ENCODE results near the gene ZFP1. TPM values are rescaled to one million over a fixed set of nuclear protein-coding genes. Genes with fewer than 3 reads are reported as not detected.
A peak's percentile ranks its signal among the peaks of the same experiment; 100 is the strongest.
"Not testable (repeated sequence)": the region's sequence is repeated elsewhere in the genome, so short reads cannot be mapped to it uniquely, and the experiment has no call there.

The ZFP1 gene
- total RNA-seq, 2 experiments from 2014 or later: 18.7 to 19.0 TPM

DNA sequence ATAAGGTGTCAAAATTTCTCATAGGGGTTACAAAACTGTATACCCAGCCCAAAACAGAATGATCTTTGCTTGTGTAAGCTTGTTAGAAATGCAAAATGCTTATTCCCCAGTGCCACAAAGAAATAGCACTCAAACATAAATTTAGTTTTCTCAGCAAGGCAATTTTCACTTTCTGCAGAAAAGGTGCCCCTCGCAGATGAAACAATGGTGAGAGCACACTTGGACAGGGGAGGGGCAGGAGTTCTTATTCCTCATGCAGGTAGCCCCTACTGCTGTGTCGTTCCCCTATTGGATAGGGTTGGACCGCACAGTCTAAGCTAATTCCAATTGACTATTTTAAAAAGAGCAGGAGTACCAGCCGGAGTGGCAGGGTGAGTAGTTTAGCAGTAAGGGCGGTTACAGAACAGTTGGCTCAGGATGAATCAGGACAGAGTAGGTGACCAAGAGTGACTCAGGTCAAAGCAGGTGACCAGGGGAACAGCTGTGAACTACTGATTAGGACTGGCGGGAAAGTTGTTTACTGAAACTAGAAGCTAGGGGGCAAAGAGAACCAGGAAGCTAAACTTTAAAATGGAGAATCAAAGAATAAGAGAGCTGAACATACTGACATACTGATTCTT is 26.3 kb upstream of the ZFP1 start:
- Mint-ChIP-seq H3K27ac (no peak overlapping the region), H3K36me3 (no peaks in the 10 kb centered on the region)
- no peak for DNase-seq

DNA sequence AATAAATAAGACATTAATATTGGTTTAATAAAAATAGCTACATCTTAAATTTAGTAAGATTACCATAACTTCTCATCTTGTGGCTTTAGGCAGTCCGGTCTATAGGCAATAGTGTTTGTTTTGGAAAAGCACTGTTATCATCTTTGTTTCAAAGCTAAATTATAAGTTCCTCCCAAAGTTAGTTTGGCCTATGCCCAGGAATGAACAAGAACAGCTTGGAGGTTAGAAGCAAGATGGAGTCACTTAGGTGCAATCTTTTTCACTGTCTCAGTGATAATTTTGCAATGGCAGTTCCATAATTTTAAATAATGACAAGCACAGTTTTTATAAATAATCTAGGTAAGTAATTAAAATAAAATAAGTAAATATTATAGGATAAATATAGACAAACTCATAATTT is 25.7 kb upstream of the ZFP1 start:
- H3K27ac Mint-ChIP-seq: no peak overlapping the region
- peaks cover 2% of the 10 kb centered on the region for H3K36me3 Mint-ChIP-seq
- H3K9me3 Mint-ChIP-seq: peaks cover 15% of the 10 kb centered on the region
- no peak overlapping the region for H3K4me3 Mint-ChIP-seq
- DNase-seq: no peak
- H3K27me3 Mint-ChIP-seq: no peaks in the 10 kb centered on the region
- H3K4me1 Mint-ChIP-seq: no peaks in the 10 kb centered on the region

More for the DNA sequence above, 26.3 kb upstream of the ZFP1 start:
- Mint-ChIP-seq H3K27me3 (no peaks in the 10 kb centered on the region), H3K9me3 (peaks cover 10% of the 10 kb centered on the region), H3K4me1 (no peaks in the 10 kb centered on the region), H3K4me3 (no peak overlapping the region)

DNA sequence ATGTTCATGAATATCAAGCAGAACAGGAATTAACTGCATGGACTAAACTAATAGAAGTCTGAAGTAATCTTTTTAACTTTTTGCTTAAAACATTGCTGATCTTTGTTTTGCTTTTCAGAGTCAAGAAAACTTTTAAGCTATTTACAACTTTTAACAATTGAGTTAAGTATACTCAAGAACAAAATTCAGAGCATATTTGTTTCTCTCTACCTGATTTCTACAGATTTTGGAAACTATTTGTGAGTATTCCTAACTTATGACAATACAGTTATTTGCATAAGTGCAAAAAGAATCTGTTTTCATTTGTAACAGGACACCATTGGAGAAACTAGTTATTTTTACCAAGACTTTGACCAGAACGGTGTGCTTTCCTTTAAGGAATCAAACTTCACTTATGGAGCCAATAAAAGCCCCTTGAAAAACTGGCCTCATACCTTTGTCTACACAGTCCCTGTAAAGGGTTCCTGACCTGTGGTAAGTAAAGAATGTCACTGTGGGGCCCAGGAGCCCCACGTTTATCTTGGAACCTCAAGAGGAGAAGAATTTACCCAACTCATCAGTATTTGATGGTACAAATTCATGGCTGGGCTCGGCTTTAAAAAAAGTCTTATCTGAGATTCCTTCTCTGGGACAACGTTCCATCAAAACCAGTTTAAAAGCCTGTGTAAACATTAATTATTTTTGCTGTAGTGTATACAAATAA is 20.5 kb upstream of the ZFP1 start:
- Mint-ChIP-seq H3K4me3 (no peak overlapping the region), H3K36me3 (peaks cover 2% of the 10 kb centered on the region), H3K27ac (no peak overlapping the region), H3K27me3 (peaks cover 4% of the 10 kb centered on the region), H3K4me1 (peaks cover 8% of the 10 kb centered on the region), H3K9me3 (peaks cover 8% of the 10 kb centered on the region)
- no peak for DNase-seq

DNA sequence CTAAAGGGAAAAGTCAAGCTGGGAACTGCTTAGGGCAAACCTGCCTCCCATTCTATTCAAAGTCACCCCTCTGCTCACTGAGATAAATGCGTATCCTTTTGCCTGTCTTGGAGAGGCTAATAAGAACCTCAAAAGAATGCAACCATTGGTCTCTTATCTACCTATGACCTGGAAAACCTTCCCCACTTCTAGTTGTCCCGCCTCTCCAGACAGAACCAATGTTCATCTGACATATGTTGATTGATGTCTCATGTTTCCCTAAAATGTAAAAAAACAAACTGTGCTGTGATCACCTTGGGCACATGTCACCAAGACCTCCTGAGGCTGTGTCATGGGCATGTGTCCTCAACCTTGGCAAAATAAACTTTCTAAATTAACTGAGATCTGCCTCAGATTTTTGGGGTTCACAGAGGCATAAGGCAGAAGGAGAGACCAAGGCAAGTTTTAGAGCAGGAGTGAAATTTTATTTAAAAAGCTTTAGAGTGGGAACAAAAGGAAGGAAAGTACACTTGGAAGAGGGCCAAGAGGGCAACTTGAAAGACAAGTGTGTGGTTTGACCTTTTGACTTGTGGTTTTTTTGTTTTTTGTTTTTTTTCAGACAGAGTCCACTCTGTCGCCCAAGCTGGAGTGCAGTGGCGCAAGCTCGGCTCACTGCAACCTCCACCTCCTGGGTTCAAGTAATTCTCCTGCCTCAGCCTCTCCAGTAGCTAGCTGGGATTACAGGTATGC is 18.7 kb upstream of the ZFP1 start:
- not testable (repeated sequence) for H3K27me3 Mint-ChIP-seq, H3K36me3 Mint-ChIP-seq, H3K9me3 Mint-ChIP-seq, H3K4me1 Mint-ChIP-seq, DNase-seq, H3K27ac Mint-ChIP-seq, H3K4me3 Mint-ChIP-seq

DNA sequence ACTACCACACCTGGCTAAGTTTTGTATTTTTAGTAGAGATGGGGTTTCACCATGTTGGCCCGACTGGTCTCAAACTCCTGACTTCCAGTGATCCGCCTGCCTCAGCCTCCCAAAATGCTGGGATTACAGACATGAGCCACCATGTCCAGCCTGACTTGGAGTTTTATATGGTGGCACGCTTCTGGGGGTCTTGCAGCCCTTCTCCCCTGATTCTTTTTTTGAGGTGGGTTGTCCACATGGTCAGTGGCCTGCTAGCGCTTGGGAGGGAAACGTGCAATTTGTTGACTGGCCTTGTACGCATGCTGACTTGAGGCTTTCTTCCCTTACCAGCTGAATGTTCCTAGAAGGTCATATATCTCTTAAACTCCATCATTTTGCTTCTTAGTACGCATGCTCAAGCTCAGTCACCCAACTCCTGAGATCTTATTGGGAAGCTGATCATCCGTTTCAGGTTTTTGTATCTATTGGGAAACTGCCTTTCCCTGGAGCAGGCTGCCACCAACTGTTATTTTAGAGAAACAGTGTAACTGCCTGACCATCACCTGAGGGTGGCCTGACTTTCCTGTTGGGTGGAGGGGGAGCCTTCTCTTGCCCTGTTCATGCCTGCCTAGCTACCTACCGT is 18.1 kb upstream of the ZFP1 start:
- Mint-ChIP-seq H3K27me3 (peaks cover 4% of the 10 kb centered on the region), H3K36me3 (peaks cover 2% of the 10 kb centered on the region), H3K4me3 (no peak overlapping the region), H3K4me1 (peaks cover 8% of the 10 kb centered on the region), H3K9me3 (peaks cover 8% of the 10 kb centered on the region), H3K27ac (no peak overlapping the region)
- DNase-seq: no peak

DNA sequence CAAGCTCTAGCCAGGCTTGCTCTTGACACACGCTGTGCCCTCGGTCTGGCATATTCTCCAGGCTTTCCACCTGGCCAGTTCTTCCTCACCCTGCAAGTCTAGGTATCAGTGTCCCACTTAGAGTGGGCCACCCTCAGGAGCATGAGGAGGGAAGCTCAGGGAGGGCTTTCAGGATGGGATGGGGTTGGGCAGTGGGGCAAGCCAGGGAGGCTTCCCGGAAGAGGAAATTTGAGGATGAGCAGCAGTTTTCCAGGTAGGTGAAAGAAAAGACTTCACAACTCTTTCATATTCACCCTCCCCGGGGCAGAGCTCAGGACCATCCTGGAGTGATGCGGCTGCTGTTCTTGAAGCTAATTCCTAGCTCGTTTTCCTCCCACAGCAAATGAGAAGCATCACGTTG is 17.2 kb upstream of the ZFP1 start:
- peaks cover 2% of the 10 kb centered on the region for H3K36me3 Mint-ChIP-seq

DNA sequence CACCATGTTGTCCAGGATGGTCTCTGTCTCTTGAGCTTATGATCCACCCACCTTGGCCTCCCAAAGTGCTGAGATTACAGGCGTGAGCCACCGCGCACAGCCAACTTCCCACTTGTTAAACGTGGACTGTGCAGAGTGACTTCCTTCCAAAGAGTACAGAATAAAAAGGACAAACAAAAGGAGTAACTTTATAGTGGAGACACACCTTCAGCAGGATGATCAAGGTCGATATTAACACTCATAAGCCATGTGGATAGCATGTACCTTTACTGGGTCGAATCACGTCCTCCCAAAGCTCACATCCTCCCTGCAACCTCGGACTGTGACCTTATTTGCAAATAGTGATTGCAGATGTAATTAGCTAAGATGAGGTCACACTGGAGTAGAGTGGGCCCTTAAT is 10.1 kb upstream of the ZFP1 start:
- peaks cover 5% of the 10 kb centered on the region for H3K4me1 Mint-ChIP-seq

More for the DNA sequence above, 17.2 kb upstream of the ZFP1 start:
- peaks cover 8% of the 10 kb centered on the region for H3K9me3 Mint-ChIP-seq
- H3K27me3 Mint-ChIP-seq: peaks cover 4% of the 10 kb centered on the region
- H3K27ac Mint-ChIP-seq: no peak overlapping the region
- H3K4me3 Mint-ChIP-seq: no peak overlapping the region
- DNase-seq: no peak
- H3K4me1 Mint-ChIP-seq: peaks cover 8% of the 10 kb centered on the region

DNA sequence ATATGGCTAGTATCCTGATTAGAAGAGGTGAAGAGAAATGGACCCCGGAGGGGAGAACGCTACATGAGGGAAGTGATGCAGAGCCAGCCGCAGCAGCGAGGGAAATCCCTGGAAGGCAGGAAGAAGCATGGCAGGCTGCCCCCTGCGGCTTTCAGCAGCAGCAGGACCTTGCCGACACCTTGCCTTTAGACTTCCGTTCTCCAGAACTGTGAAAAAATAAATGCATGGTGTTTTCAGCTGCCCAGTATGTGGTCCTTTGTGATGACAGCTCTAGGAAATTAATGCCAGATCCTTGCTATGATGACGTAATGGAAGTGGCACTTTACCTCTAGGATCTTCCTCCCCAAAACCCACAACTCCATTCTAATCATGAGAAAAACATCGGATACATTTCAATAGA is 9.7 kb upstream of the ZFP1 start:
- no peaks in the 10 kb centered on the region for H3K9me3 Mint-ChIP-seq
- H3K4me3 Mint-ChIP-seq: no peak overlapping the region
- H3K27ac Mint-ChIP-seq: no peak overlapping the region
- H3K36me3 Mint-ChIP-seq: no peaks in the 10 kb centered on the region
- DNase-seq: no peak
- peaks cover 16% of the 10 kb centered on the region for H3K27me3 Mint-ChIP-seq
- H3K4me1 Mint-ChIP-seq: peaks cover 5% of the 10 kb centered on the region

More for the DNA sequence above, 10.1 kb upstream of the ZFP1 start:
- H3K36me3 Mint-ChIP-seq: no peaks in the 10 kb centered on the region
- peaks cover 16% of the 10 kb centered on the region for H3K27me3 Mint-ChIP-seq
- H3K27ac Mint-ChIP-seq: no peak overlapping the region
- no peak for DNase-seq
- no peaks in the 10 kb centered on the region for H3K9me3 Mint-ChIP-seq
- no peak overlapping the region for H3K4me3 Mint-ChIP-seq

DNA sequence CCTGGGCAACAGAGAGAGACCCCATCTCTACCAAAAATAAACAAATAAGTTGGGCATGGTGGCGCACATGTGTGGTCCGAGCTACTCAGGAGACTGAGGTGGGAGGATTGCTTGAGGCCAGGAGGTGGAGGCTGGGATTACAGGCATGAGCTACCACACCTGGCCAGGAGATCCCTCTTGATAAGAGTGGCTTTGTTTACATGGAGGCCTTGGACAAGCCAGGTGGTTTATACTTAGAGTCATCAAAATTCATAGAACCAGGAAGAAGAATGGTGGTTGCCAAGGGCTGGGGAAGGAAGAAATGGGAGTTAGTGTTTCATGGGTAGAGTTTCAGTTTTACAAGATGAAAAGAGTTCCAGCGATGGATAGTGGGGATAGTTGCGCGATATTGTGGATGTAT is 8.8 kb upstream of the ZFP1 start:
- Mint-ChIP-seq H3K4me3 (no peak overlapping the region), H3K27me3 (peaks cover 16% of the 10 kb centered on the region), H3K4me1 (peaks cover 5% of the 10 kb centered on the region), H3K9me3 (no peaks in the 10 kb centered on the region), H3K27ac (no peak overlapping the region), H3K36me3 (no peaks in the 10 kb centered on the region)
- DNase-seq: no peak

DNA sequence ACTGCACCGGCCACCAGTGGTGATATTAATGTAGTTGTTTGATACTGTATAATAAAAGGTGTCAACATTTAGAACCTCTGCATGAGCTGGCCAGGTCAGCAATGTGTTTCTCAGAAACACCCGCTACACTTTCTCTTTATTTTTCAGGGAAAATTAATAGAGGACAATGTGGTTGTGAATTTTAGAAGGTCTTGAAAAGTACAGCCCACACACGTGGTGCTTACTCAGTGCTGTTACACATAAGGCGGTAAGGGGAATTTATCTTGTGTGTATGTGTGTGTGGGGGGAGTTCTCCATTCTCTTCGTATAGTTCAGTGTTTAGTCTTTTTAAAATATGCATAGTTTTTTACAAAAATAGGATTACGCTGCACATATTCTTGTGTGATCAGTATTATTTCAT is 4.4 kb upstream of the ZFP1 start:
- peaks cover under 1% of the 10 kb centered on the region for H3K36me3 Mint-ChIP-seq
- H3K4me3 Mint-ChIP-seq: no peak overlapping the region
- peaks cover under 1% of the 10 kb centered on the region for H3K4me1 Mint-ChIP-seq
- H3K9me3 Mint-ChIP-seq: no peaks in the 10 kb centered on the region
- DNase-seq: no peak
- peaks cover 7% of the 10 kb centered on the region for H3K27me3 Mint-ChIP-seq
- no peak overlapping the region for H3K27ac Mint-ChIP-seq

DNA sequence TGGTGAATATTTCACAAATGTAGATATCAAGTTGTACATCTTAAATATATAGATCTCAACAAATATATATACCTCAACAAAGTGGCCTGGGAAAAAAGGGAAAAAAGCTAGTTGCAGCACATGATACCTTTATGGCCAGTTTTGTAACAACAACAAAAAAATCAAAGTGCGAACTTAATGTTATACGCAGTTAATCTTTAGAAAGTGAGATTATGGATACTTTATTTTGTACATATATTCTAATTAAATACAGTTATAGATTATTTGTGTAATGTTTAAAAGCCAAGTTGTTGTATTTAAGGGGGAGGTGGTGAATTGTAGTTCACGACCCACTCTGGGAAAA is 385 bp upstream of the ZFP1 start:
- Mint-ChIP-seq H3K4me1 (peaks cover 23% of the 10 kb centered on the region), H3K36me3 (peaks cover 34% of the 10 kb centered on the region), H3K4me3 (peak overlapping the region; percentile 88), H3K27me3 (no peaks in the 10 kb centered on the region), H3K27ac (no peak overlapping the region), H3K9me3 (peaks cover 22% of the 10 kb centered on the region)
- no peak for DNase-seq

DNA sequence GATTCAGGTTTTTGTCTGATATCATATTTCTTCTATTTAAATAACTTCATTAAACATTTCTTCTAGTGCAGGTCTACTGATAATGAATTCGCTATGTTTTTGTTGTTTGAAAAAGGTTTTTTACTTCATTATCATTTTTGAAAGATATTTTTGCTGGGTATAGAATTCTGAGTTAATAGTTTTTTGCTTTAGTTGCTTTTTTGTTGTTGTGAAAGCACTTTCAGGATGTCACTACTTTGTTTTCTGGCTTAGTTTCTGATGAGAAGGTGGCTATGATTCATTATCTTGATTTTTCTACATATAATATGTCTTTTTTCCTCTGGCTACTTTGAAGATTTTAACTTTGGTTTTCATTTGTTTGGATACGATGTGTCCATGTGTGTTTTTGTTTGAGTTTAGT is 3.5 kb downstream of the ZFP1 start:
- H3K36me3 Mint-ChIP-seq: peaks cover 60% of the 10 kb centered on the region
- H3K4me3 Mint-ChIP-seq: peak overlapping the region; percentile 11
- peaks cover 28% of the 10 kb centered on the region for H3K9me3 Mint-ChIP-seq
- no peaks in the 10 kb centered on the region for H3K27me3 Mint-ChIP-seq
- no peak for DNase-seq
- peak overlapping the region; percentile 70 for H3K27ac Mint-ChIP-seq
- peaks cover 27% of the 10 kb centered on the region for H3K4me1 Mint-ChIP-seq

DNA sequence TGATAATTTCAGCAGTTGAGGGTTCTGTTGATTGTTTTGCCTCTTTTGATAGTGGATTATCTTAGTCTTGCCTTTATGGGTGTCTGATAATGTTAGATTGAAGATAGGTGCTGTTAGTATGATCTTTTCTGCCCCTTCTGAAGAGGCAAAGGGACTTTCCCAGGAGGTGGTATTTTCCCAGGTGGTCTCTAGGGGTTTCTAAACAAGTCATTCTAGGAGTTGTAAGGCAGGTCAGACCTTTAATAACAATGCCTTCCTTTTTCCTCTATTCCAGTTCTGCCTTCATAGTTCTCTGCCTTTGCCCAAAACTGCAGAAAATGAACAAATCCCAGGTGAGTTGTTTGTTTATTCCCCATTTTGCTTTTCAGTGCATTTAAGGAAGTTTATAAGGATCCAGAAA is 4.3 kb downstream of the ZFP1 start:
- Mint-ChIP-seq H3K4me1 (peaks cover 27% of the 10 kb centered on the region), H3K36me3 (peaks cover 65% of the 10 kb centered on the region), H3K4me3 (peak overlapping the region; percentile 11), H3K27ac (peak overlapping the region; percentile 70), H3K27me3 (no peaks in the 10 kb centered on the region), H3K9me3 (peaks cover 28% of the 10 kb centered on the region)
- DNase-seq: no peak

DNA sequence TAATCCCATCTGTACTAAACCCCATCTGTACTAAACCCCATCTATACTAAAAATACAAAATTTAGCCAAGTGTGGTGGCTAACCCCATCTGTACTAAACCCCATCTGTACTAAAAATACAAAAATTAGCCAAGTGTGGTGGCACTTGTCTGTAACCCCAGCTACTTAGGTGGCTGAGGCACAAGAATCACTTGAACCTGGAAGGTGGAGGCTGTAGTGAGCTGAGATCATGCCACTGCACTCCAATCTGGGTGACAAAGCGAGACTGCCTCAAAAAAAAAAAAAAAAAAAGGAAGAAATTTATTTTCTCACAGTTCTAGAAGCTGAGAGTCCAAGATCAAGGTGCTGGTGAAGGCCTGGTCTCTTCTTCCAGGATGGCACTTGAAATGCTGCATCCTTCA is 12.1 kb downstream of the ZFP1 start:
- no peaks in the 10 kb centered on the region for H3K27me3 Mint-ChIP-seq
- H3K4me3 Mint-ChIP-seq: no peak overlapping the region
- DNase-seq: no peak
- H3K27ac Mint-ChIP-seq: no peak overlapping the region
- H3K9me3 Mint-ChIP-seq: peaks cover 9% of the 10 kb centered on the region
- no peaks in the 10 kb centered on the region for H3K4me1 Mint-ChIP-seq
- peaks cover 71% of the 10 kb centered on the region for H3K36me3 Mint-ChIP-seq

DNA sequence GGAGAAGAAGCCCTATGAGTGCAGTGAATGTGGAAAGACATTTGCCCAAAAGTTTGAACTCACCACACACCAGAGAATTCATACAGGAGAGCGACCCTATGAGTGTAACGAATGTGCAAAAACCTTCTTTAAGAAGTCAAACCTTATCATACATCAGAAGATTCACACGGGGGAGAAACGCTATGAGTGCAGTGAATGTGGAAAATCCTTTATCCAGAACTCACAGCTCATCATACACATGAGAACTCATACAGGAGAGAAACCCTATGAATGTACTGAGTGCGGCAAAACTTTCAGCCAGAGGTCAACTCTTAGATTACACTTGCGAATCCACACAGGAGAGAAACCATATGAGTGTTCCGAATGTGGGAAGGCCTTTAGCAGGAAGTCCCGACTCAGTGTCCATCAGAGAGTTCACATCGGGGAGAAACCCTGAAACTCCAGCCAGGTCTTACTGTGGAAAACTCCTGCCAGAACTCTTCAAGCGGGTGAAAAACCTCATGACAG is 21.6 kb downstream of the ZFP1 start:
- Mint-ChIP-seq H3K4me1 (no peaks in the 10 kb centered on the region), H3K9me3 (peaks cover 68% of the 10 kb centered on the region), H3K27ac (no peak overlapping the region), H3K4me3 (no peak overlapping the region), H3K36me3 (peaks cover 92% of the 10 kb centered on the region), H3K27me3 (no peaks in the 10 kb centered on the region)
- DNase-seq: no peak
